Measurements from ENCODE around the gene CFB. TPM values are rescaled to one million over a fixed set of nuclear protein-coding genes. Genes with fewer than 3 reads are reported as not detected.
"Not testable (repeated sequence)": the region's sequence is repeated elsewhere in the genome, so short reads cannot be mapped to it uniquely, and the experiment has no call there.

Gene CFB
- total RNA-seq, 2 donors from 2014 or later = 65.5 to 126 TPM

DNA sequence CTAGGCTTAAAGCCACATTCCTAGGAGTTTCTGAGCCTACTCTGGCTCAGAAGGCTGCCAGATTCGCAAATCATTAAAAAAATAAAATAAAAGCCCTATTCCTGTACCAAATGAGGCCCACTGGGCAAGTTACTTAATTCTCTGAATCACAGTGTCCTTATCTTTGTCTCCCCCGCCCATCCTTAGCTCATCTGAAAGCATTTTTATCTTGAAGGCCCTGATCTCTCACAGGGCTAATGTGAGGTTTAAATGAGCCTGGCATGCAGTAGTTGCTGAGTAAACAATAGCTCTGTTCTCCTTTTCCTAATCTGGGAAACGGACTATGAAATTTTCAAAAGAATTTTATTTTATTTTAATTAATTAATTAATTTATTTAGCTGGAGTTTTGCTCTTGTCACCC lies 41.9 kb upstream of the CFB start:
- no peak for DNase-seq (ENCODE audit: low spot score)
- Histone ChIP-seq H3K27ac (no peak overlapping the region), H3K27me3 (no peaks in the 10 kb centered on the region), H3K4me3 (no peak overlapping the region), H3K4me1 (peaks cover 0 to 28% of the 10 kb centered on the region in 2 donors), H3K9me3 (no peaks in the 10 kb centered on the region), H3K36me3 (no peaks in the 10 kb centered on the region)
- TF ChIP-seq, protein P1, sequence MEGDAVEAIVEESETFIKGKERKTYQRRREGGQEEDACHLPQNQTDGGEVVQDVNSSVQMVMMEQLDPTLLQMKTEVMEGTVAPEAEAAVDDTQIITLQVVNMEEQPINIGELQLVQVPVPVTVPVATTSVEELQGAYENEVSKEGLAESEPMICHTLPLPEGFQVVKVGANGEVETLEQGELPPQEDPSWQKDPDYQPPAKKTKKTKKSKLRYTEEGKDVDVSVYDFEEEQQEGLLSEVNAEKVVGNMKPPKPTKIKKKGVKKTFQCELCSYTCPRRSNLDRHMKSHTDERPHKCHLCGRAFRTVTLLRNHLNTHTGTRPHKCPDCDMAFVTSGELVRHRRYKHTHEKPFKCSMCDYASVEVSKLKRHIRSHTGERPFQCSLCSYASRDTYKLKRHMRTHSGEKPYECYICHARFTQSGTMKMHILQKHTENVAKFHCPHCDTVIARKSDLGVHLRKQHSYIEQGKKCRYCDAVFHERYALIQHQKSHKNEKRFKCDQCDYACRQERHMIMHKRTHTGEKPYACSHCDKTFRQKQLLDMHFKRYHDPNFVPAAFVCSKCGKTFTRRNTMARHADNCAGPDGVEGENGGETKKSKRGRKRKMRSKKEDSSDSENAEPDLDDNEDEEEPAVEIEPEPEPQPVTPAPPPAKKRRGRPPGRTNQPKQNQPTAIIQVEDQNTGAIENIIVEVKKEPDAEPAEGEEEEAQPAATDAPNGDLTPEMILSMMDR (IDR thresholded peaks at IDR 0.05) = no peak

DNA sequence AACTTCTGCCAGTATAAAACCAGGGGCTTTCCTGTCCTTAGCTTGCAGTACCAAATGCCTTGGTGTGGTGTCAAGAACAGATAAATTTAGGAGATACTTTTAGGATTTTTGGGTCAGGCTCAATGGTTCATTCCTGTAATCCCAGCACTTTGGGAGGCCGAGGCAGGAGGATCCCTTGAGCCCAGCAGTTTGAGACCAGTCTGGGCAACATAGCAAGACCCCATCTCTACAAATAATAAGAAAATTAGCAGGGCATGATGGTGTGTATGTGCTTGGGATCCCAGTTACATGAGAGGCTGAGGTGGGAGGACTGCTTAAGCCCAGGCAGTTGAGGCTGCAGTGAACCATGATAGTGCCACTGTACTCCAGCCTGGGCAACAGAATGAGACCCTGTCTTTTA lies 40.9 kb upstream of the CFB start:
- H3K27me3 ChIP-seq = no peaks in the 10 kb centered on the region
- H3K27ac ChIP-seq = no peak overlapping the region
- TF ChIP-seq, protein P1 (IDR thresholded peaks at IDR 0.05) = no peak
- no peaks in the 10 kb centered on the region for H3K36me3 ChIP-seq
- H3K4me3 ChIP-seq = no peak overlapping the region
- H3K4me1 ChIP-seq = peaks cover 0 to 19% of the 10 kb centered on the region in 2 donors
- no peak for DNase-seq (ENCODE audit: low spot score)
- no peaks in the 10 kb centered on the region for H3K9me3 ChIP-seq

DNA sequence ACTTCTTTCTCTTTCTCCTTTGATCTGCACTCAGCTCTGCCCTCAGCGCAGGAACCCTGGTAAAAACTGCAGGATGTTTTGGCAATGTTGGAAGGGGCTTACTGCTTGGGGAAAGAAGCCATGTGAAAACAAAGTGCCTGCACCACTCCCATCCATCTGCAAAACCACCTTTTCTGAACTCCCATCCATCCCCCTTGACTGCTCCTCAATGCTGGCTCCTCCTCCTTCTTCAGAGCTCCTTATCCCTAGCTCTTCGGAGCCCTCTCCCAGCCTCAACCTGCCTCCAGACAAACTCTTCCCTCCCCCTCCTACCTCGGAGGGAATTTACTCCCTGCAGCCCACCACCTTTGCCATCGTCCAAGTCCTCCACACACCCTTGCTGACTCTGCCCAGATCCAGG lies 39.8 kb upstream of the CFB start:
- no peaks in the 10 kb centered on the region for H3K27me3 ChIP-seq
- TF ChIP-seq, protein P1 (IDR thresholded peaks at IDR 0.05) = no peak
- H3K4me1 ChIP-seq = peaks cover 0 to 13% of the 10 kb centered on the region in 2 donors
- no peaks in the 10 kb centered on the region for H3K36me3 ChIP-seq
- no peak overlapping the region for H3K27ac ChIP-seq
- no peak overlapping the region for H3K4me3 ChIP-seq
- no peaks in the 10 kb centered on the region for H3K9me3 ChIP-seq
- DNase-seq (ENCODE audit: low spot score) = no peak

DNA sequence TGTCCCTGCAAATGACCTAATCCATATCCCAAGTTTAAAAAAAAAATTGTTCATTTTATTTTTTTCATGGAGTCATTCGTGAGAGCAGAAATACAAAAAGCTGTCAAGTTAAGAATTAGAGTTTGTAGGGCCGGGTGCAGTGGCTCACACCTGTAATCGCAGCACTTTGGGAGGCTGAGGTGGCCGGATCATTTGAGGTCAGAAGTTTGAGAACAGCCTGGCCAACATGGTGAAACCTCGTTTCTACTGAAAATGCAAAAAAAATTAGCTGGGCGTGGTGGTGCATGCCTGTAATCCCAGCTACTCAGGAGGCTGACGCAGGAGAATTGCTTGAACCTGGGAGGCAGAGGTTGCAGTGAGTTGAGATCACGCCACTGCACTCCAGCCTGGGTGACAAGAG lies 39.2 kb upstream of the CFB start:
- H3K27me3 ChIP-seq; H3K9me3 ChIP-seq; H3K4me3 ChIP-seq; H3K36me3 ChIP-seq; H3K27ac ChIP-seq; DNase-seq (ENCODE audit: low spot score); H3K4me1 ChIP-seq: not testable (repeated sequence)

DNA sequence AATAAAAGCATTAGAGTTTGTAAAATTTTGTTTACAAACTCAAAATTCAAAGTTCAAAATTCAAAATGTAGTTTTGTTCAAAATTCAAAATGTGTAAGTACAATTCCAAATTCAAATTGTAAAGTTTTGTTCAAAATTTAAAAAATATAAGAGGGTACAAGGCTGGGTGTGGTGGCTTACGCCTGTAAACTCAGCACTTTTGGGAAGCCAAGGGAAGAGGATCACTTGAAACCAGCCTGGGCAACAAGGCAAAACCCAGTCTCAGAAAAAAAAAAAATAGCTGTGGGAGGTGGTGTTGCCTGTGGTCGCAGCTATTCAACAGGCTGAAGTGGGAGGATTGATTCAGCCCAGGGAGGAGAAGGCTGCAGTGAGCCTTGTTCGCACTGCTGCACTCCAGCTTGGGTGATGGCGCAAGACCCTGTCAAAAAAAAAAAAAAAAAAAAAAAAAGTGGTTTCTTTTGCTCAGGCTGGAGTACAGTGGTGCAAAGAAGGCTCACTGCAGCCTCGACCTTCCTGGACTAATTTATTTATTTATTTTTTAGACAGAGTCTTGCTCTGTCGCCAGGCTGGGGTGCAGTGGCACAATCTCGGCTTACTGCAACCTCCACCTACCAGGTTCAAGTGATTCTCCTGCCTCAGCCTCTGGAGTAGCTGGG lies 38.6 kb upstream of the CFB start:
- H3K36me3 ChIP-seq = no peaks in the 10 kb centered on the region
- no peaks in the 10 kb centered on the region for H3K27me3 ChIP-seq
- H3K4me3 ChIP-seq = no peak overlapping the region
- no peaks in the 10 kb centered on the region for H3K9me3 ChIP-seq
- DNase-seq (ENCODE audit: low spot score) = no peak
- TF ChIP-seq, protein P1 (IDR thresholded peaks at IDR 0.05) = no peak
- H3K27ac ChIP-seq = no peak overlapping the region
- peaks cover 0 to 9% of the 10 kb centered on the region in 2 donors for H3K4me1 ChIP-seq

DNA sequence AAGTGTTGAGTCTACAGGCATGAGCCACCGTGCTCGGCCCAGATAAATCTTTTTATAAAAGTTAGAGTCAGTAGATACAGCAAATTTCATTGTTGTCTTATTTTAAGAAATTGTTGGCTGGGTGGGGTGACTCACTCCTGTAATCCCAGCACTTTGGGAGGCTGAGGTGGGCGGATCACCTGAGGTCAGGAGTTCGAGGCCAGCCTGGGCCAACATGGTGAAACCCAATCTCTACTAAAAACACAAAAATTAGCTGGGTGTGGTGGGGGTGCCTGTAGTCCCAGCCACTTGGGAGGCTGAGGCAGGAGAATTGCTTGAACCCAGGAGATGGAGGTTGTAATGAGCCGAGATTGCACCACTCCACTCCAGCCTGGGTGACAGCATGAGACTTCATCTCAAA lies 37.6 kb upstream of the CFB start:
- not testable (repeated sequence) for H3K9me3 ChIP-seq; H3K36me3 ChIP-seq; H3K27me3 ChIP-seq; H3K4me3 ChIP-seq; H3K4me1 ChIP-seq; DNase-seq (ENCODE audit: low spot score); H3K27ac ChIP-seq

DNA sequence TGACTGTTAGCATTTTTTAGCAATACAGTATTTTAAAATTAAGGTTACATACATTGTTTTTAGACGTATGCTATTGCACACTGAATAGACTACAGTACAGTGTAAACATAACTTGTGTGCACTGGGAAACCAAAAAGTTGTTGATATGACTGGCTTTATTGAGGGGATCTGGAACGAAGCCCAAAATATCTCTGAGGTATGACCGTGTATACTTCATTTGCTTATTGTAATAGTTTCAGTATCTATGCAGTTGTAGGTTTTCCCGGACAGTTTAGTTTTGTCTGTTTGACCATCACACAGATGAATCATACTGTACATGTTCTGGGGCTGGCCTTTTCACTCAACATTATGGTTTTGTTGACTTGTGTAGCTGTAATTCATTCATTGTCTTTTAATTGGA lies 37.1 kb upstream of the CFB start:
- no peak for DNase-seq (ENCODE audit: low spot score)
- TF ChIP-seq, protein P1 (IDR thresholded peaks at IDR 0.05) = no peak
- H3K36me3 ChIP-seq = no peaks in the 10 kb centered on the region
- no peak overlapping the region for H3K27ac ChIP-seq
- H3K4me1 ChIP-seq = no peaks in the 10 kb centered on the region
- no peak overlapping the region for H3K4me3 ChIP-seq
- no peaks in the 10 kb centered on the region for H3K9me3 ChIP-seq
- no peaks in the 10 kb centered on the region for H3K27me3 ChIP-seq

DNA sequence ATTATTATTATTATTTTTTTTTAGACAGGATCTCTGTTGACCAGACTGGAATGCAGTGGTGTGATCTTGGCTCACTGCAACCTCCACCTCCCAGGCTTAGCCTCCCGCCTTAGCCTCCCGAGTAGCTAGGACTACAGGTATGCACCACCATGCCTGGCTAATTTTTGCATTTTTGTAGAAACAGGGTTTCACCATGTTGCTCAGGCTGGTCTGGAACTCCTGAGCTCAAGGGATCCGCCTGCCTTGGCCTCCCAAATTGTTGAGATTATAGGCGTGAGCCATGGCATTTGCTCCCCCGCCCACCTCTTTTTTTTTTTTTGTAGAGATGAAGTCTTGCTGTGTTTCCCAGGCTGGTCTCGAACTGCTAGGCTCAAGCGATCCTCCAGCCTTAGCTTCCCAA lies 36.6 kb upstream of the CFB start:
- not testable (repeated sequence) for H3K36me3 ChIP-seq

More for the DNA sequence above, 36.6 kb upstream of the CFB start:
- not testable (repeated sequence) for H3K4me1 ChIP-seq; H3K27me3 ChIP-seq; H3K27ac ChIP-seq; DNase-seq (ENCODE audit: low spot score); H3K4me3 ChIP-seq; H3K9me3 ChIP-seq
